Testis (tissue), 3 donors: ENCODE results near the gene DNMT3L. TPM values are rescaled to one million over a fixed set of nuclear protein-coding genes. Genes with fewer than 3 reads are reported as not detected.

Experiments used
- DNase-seq: peaks from one replicate; pipeline ENCODE4 v3.0.0-alpha.2; 2019
- H3K27ac ChIP-seq, 2 donors: fragments of 200-600 bp; sonication (generic); one replicate each; pipeline ENCODE4 v1.5.1; 2019
- H3K27me3 ChIP-seq: fragments of 200-600 bp; sonication (generic); one replicate; pipeline ENCODE4 v1.5.1; 2019
- H3K36me3 ChIP-seq: fragments of 200-600 bp; sonication (generic); one replicate; pipeline ENCODE4 v1.5.1; 2017; ENCODE audit warnings: low read depth; ENCODE audit errors: missing control alignments
- H3K4me1 ChIP-seq: fragments of 200-600 bp; sonication (generic); one replicate; pipeline ENCODE4 v1.5.1; 2019
- H3K4me3 ChIP-seq, 2 donors: fragments of 200-600 bp; sonication (generic); one replicate each; pipeline ENCODE4 v1.5.1; 2017 to 2019
- H3K9me3 ChIP-seq: fragments of 200-600 bp; sonication (generic); one replicate; pipeline ENCODE4 v1.5.1; 2017
- POLR2A ChIP-seq: fragments of 450-650 bp; IDR thresholded peaks from one replicate; pipeline ENCODE4 v1.6.1; 2017; ENCODE audit warnings: antibody characterized with exemption, mild to moderate bottlenecking, moderate library complexity
- WGBS, 2 donors: methylation state at CpG; one replicate each; pipeline ENCODE4 v1.1.5; 2018; 5-methylcytosine and 5-hydroxymethylcytosine counted together
- intact Hi-C: fragments of 100-400 bp; cut with DNase I; formaldehyde crosslinking; loops from one replicate; pipeline ENCODE4 v1.15.1; 2023; ENCODE audit warnings: low total_unique reads
- polyA plus RNA-seq: library from polyadenylated mRNA; stranded (reverse); fragments of 350-450 nt; fragmentation: Illumina TruSeq; extraction: RNeasy Lipid Tissue Mini Kit (QIAGEN cat#74804); gene quantifications from one replicate; pipeline ENCODE4 v1.2.3, GENCODE V29; 2014; ENCODE audit warnings: low read depth, low replicate concordance; ENCODE audit not compliant: insufficient read depth
- total RNA-seq, 2 donors: library from RNA; depleted of rRNA; stranded (reverse); fragments of >200 nt; gene quantifications; one replicate each; pipeline ENCODE4 v1.2.3, GENCODE V29; 2016
- TF ChIP-seq, protein P1 (sequence below), 3 experiments: fragments of 450-650 bp in 2 of 3; fragments of 200-600 bp in 1 of 3; sonication (generic) in 1 of 3; IDR thresholded peaks; one replicate each; pipeline ENCODE4 v1.5.1; 2016 to 2019; ENCODE audit warnings: antibody characterized with exemption in 3 of 3, mild to moderate bottlenecking in 2 of 3, moderate library complexity in 1 of 3

DNMT3L gene
- total and polyA plus RNA-seq, 3 donors from 2014 or later = 0.24 to 0.87 (median 0.71) TPM

DNA sequence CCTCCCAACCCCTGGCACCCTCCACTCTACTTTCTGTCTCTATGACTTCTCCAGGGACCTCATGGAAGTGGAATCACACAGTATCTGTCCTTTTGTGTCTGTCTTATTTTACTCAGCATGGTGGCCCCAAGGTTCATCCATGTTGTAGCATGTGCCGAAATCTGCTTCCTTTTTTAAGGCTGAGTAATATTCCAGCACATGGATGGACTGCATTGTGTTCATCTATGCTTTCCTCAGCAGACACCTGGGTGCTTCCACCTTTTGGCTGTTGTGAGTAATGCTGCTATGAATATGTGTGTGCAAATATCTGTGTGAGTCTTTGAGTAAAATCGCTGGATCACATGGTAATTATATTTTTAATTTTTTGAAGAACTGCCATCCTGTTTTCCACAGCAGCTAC, 36.6 kb upstream of the DNMT3L start:
- Histone ChIP-seq H3K9me3 (no peaks in the 10 kb centered on the region), H3K4me1 (peaks cover 42% of the 10 kb centered on the region), H3K27me3 (no peaks in the 10 kb centered on the region), H3K36me3 (no peaks in the 10 kb centered on the region), H3K27ac (no peak overlapping the region), H3K4me3 (no peak overlapping the region)
- TF ChIP-seq POLR2A = no peak
- TF ChIP-seq, protein P1, sequence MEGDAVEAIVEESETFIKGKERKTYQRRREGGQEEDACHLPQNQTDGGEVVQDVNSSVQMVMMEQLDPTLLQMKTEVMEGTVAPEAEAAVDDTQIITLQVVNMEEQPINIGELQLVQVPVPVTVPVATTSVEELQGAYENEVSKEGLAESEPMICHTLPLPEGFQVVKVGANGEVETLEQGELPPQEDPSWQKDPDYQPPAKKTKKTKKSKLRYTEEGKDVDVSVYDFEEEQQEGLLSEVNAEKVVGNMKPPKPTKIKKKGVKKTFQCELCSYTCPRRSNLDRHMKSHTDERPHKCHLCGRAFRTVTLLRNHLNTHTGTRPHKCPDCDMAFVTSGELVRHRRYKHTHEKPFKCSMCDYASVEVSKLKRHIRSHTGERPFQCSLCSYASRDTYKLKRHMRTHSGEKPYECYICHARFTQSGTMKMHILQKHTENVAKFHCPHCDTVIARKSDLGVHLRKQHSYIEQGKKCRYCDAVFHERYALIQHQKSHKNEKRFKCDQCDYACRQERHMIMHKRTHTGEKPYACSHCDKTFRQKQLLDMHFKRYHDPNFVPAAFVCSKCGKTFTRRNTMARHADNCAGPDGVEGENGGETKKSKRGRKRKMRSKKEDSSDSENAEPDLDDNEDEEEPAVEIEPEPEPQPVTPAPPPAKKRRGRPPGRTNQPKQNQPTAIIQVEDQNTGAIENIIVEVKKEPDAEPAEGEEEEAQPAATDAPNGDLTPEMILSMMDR (IDR thresholded peaks at IDR 0.05) = peak in 1 of 3 experiments; percentile 23
- DNase-seq = no peak
- intact Hi-C loops = no loop called here
- 84 to 87% methylated on average over 2 of the region's 2 CpGs for WGBS, 2 donors

DNA sequence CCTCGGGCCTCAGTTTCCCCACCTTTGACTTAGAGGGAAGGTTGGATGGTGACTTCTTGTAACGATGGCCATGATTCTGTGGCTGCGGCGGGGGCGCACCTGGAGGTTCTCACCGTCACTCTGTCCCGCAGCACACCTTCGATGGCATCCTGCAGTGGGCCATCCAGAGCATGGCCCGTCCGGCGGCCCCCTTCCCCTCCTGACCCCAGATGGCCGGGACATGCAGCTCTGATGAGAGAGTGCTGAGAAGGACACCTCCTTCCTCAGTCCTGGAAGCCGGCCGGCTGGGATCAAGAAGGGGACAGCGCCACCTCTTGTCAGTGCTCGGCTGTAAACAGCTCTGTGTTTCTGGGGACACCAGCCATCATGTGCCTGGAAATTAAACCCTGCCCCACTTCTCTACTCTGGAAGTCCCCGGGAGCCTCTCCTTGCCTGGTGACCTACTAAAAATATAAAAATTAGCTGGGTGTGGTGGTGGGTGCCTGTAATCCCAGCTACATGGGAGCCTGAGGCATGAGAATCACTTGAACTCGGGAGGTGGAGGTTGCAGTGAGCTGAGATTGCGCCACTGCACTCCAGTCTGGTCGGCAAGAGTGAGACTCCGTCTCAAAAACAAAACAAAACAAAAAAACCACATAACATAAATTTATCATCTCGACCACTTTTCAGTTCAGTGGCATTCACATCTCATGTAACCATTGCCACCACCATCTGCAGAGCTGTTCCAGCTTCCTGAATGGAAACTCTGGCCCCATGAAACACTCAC, 36.0 kb upstream of the DNMT3L start:
- Histone ChIP-seq H3K4me1 (peaks cover 37% of the 10 kb centered on the region), H3K27ac (no peak overlapping the region), H3K4me3 (no peak overlapping the region), H3K9me3 (no peaks in the 10 kb centered on the region), H3K27me3 (no peaks in the 10 kb centered on the region), H3K36me3 (no peaks in the 10 kb centered on the region)
- WGBS, 2 donors = 48 to 49% methylated on average over 10 to 22 of the region's 22 CpGs
- intact Hi-C loops = no loop called here
- DNase-seq = peak; percentile 93
- no peak for TF ChIP-seq POLR2A
- TF ChIP-seq, protein P1 (IDR thresholded peaks at IDR 0.05) = peak; percentile 67 to 88 (median 70)

DNA sequence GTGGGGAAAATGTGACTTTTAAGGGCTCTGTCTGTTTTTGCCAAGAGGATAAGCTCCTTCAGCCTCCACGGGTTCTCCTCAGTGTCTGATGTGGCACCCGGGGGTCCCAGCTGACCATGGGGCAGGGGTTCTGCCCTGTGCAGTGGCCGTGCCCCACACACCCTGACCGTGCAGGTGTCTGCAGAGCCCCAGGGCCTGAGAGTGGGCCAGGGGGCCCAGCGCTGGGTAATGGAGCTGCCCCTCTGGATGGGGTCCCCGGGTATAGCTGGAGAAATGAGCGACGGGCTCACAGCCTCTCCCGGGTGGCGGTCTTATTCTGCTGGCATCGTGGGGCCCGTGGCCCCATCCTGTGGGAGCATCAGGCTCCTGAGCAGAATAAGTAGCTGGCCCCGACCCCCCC, 35.2 kb upstream of the DNMT3L start:
- intact Hi-C loops = no loop called here
- no peaks in the 10 kb centered on the region for H3K9me3 ChIP-seq
- no peak for TF ChIP-seq POLR2A
- TF ChIP-seq, protein P1 (IDR thresholded peaks at IDR 0.05) = no peak
- H3K36me3 ChIP-seq = no peaks in the 10 kb centered on the region
- no peak for DNase-seq
- no peaks in the 10 kb centered on the region for H3K27me3 ChIP-seq
- no peak overlapping the region for H3K27ac ChIP-seq
- H3K4me1 ChIP-seq = peaks cover 35% of the 10 kb centered on the region
- H3K4me3 ChIP-seq = no peak overlapping the region
- WGBS, 2 donors = 79 to 82% methylated on average over 3 to 13 of the region's 13 CpGs

DNA sequence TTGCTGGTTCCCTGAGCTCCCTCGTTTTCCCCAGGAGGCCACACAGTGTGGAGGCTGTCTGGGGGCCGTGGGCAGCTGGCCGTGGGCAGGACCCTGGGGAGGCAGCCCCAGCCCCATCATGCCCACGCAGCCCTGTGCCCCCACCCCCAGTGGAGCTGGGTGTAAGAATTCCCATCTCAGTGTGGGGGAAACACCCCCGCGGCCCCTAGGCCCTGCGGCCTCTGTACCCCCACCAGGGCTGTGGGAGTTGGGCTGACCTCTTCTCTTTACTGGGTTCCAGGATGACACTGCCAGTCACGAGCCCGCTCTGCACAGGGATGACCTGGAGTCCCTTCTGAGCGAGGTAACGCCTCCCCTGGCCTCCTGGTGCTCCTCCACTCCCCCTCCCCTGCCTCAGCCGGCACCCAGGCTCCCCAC, 34.4 kb upstream of the DNMT3L start:
- WGBS, 2 donors = 56 to 60% methylated on average over 5 to 12 of the region's 12 CpGs
- no peak for DNase-seq
- Histone ChIP-seq H3K4me3 (no peak overlapping the region), H3K27ac (no peak overlapping the region), H3K9me3 (no peaks in the 10 kb centered on the region), H3K4me1 (peaks cover 26% of the 10 kb centered on the region), H3K27me3 (no peaks in the 10 kb centered on the region), H3K36me3 (no peaks in the 10 kb centered on the region)
- intact Hi-C loops = no loop called here
- TF ChIP-seq, protein P1 (IDR thresholded peaks at IDR 0.05) = no peak
- TF ChIP-seq POLR2A = no peak

DNA sequence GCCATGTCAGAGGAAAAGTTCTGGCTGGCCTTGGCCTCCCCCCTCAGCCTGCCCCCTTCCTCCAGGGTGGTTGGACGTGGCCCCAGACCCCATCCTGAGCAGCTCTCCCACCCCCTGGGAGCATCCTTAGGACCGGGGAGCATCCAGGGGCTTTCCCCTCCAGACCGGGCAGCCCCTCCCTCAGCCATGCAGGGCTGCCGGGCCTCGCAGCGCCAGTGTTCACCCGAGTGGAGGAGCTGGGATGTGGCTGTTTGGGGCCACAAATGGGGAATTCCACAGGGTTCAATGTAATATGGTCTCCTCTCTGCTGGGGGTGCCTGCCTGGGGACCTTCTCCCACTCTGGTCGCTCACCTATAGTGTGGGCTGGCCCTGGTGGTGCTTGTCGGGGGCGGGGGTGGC, 33.9 kb upstream of the DNMT3L start:
- Histone ChIP-seq H3K27ac (no peak overlapping the region), H3K27me3 (no peaks in the 10 kb centered on the region), H3K4me3 (no peak overlapping the region), H3K36me3 (no peaks in the 10 kb centered on the region), H3K4me1 (peaks cover 22% of the 10 kb centered on the region), H3K9me3 (no peaks in the 10 kb centered on the region)
- WGBS, 2 donors = 74 to 75% methylated on average over 6 to 9 of the region's 10 CpGs
- intact Hi-C loops = no loop called here
- no peak for DNase-seq
- TF ChIP-seq, protein P1 (IDR thresholded peaks at IDR 0.05) = no peak
- TF ChIP-seq POLR2A = no peak
